Erythroblast (primary cell): ENCODE measurements around the gene OLFML2A.

Experiments used
- DNase-seq, 2 experiments: peaks; one replicate each; lab custom pipeline; 2025; lab: John Stamatoyannopoulos, UW
- GATA1 ChIP-seq: IDR thresholded peaks from 2 replicates; pipeline ENCODE4 v1.6.1; 2011; ENCODE audit warnings: low read depth, mild to moderate bottlenecking, control low read depth, low read length, moderate library complexity
- POLR2A ChIP-seq: IDR thresholded peaks from 2 replicates; pipeline ENCODE4 v1.6.1; 2011; ENCODE audit warnings: mild to moderate bottlenecking, low read length

Gene OLFML2A

DNA sequence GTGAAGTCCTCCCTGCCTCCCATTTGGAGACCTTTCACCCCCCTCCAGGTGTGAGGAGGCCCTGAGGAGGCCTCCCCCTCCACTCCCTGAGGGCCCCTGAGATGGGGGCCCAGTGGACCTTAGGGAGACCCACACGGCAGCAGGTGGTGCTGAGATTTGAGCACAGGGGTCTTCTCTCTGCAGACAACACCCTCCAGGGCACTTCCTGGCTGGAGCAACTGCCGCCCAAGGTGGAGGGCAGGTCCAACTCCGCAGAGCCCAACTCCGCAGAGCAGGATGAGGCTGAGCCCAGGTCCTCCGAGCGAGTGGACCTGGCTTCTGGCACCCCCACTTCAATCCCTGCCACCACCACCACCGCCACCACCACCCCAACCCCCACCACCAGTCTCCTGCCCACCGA is 27.0 kb downstream of the OLFML2A start:
- TF ChIP-seq GATA1: no peak
- no peak for TF ChIP-seq POLR2A
- DNase-seq: no peak

DNA sequence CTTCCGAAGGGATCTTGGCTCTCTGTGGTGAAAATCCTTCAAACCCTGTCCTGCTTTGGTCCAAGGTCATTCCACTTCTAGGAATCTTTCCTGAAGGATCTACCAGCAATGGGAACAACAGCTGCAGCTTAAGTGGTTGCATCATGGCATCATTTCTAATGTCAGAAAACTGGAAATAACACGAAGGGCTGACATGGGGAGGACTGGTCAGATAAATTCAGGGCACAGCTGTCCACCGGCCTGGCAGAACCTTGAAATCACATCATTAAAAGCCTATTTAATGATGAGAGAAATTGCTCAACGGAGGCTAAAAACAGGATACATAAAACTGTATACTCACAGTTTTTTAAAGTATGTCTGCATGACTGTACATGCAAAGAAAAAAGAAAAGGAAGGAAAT is 28.3 kb downstream of the OLFML2A start:
- TF ChIP-seq GATA1 (no peak), POLR2A (no peak)
- DNase-seq: no peak

DNA sequence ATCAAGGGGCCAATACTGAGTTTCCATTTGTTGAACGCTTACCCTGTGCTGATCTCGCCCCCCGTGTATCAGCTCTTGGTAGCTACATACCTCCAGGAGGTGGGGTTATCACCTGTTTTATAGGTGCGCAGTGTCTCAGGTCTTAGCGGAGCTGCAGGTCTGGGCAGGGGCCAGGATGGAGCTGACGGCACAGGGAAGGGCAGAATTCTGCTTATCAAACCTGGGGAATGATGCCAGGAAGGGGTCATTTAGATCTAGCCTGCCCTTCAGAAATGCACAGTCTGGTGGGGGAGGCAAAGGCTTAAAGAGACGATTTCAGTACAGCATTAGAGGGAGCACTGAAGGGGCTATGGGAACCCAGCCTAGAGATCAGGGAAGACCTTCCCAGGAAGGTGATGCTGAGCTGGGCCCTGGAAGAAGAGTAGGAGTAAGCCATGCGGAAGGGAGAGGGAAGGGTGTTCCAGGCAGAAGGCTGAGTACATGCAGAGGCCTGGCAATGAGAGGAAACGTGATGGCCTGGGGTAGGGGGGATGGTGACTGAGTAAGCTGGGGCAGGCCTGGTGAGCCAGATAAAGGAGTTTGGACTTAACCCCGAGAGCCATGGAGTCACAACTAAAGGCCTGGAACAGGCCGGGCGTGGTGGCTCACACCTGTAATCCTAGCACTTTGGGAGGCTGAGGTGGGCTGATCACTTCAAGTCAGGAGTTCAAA is 31.5 kb downstream of the OLFML2A start:
- no peak for TF ChIP-seq GATA1
- no peak for TF ChIP-seq POLR2A
- no peak for DNase-seq

DNA sequence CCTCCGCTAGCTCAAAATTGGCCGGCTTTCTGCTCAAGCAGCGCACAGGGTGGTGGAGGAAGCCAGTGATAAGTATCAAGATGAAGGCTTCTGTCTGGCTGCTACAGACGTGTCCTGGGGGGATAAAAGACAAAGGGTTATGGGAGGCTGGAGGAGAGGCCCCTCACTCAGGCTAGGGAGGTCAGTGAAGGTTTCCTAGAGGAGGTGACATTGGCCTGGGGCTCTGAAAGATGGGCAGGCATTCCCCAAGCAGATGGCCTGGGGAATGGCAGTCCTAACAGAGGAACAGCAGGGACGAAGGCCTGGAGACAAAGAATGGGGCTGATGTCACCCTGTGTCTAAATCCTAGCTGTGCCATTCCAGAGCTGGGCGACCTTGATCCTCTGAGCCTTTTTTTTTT is 32.3 kb downstream of the OLFML2A start:
- no peak for DNase-seq
- no peak for TF ChIP-seq POLR2A
- TF ChIP-seq GATA1: no peak

DNA sequence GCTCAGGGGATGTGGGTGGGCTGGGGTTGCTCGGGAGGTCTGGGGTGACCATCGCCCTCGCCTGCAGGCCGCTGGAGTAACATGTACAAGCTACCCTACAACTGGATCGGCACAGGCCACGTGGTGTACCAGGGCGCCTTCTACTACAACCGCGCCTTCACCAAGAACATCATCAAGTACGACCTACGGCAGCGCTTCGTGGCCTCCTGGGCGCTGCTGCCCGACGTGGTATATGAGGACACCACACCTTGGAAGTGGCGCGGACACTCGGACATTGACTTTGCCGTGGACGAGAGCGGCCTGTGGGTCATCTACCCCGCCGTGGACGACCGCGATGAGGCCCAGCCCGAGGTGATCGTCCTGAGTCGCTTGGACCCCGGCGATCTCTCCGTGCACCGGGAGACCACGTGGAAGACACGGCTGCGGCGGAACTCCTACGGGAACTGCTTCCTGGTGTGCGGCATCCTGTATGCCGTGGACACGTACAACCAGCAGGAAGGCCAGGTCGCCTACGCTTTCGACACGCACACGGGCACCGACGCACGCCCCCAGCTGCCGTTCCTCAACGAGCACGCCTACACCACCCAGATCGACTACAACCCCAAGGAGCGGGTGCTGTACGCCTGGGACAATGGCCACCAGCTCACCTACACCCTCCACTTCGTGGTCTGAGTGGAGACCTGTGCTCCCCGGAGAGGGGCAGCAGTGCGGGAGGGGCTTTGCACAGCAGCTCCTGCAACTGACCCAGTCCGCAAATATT is 33.0 kb downstream of the OLFML2A start:
- TF ChIP-seq POLR2A (no peak), GATA1 (no peak)
- no peak for DNase-seq

DNA sequence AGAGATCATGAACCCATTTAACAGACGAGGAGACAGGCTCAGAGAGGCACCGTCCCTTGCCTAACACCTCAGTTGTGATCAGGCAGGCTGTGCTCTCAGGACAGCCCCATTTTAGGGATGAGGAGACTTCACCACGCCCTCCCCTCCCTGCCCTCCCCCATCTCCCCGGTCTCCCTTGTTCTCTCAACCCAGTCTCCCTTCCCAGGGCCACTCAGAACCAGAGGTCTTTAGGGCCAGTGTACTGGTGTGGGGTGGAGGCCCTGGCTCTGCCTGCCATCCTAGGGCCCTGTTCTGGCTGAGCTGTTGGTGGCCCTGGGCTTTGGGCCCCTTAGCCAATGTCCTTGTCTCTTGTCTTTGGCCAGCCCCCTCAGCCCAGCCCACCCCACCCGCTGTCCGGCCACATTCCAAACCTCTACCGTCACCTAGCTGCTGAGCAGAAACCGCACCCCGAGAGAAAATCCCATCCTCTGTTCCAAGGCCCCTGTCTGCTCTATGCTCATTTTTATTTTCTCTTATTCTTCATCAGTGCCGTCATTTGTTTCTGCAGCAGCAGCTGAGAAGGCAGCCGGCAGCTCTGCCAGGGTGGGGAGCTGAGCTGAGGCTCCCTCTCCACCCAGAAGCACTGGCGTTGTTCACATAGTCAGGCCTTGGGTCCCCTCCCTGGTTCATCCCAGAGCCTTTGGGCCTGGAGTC is 33.9 kb downstream of the OLFML2A start:
- TF ChIP-seq POLR2A (no peak), GATA1 (no peak)
- DNase-seq: no peak

DNA sequence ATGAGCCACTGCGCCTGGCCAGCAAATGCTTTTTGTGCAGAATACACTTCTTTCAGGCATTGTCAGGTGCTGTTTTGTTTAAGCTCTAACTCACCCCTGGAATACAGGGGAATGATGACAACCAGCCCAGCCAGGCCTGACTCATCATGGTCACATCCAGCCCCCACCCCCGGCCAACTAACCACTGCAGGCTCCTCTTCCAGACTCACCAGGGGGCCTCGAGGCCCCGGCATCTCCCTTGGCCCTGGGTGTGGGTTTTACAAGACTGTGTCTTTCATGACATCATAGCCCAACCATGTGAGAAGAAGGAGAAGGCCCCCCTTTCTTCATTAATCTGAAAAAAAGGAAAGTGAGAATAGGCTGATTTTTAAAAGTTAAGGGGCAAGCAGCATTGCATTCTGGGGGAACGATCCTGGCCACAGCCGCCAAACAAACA is 35.5 kb downstream of the OLFML2A start:
- DNase-seq: no peak
- TF ChIP-seq GATA1 (no peak), POLR2A (no peak)

DNA sequence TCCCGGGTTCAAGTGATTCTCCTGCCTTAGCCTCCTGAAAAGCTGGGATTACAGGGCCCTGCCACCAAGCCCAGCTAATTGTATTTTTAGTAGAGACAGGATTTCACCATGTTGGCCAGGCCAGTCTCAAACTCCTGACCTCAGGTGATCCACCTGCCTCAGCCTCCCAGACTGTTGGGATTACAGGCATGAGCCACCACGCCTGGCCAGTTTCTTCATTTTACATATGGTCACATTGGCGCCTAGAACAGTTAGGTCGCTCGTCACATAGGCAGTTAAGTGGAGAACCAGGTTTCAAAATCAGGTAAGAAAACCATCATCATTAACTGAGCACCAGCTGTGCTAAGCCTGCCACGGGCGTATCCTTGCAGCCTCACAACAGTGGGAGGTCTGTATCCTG is 36.1 kb downstream of the OLFML2A start:
- no peak for DNase-seq
- no peak for TF ChIP-seq POLR2A
- no peak for TF ChIP-seq GATA1

DNA sequence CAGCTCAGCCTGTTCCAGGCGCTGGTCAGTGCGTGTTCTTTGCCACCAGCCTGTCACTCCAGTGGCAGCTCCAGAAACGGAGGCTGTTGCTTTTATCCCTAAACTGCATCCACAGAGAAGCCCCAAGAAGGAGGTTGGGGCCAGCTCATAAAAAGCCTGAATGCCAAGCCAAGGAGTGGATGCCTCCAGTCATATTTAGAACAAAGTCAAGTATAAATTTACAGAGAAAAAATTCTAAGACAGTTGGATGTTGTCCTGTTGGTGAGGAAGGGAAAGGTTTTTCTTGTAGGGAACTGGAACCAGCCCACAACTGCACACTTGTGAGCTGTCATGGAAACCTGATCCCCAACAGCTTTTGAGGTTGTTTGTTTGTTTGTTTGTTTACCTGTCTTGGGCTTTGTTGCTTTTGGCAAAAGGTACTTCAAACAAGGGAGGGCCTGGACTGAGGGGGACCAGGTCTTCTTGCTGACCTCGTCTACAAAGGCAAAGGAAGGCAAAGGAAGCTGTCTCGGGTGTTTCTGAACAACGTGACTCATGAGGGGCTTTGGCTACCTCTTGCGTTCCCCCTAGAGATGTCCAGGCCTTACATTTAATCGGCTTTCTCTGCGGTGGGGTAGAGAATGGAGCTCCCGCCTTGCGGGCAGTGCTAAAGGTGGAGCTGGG is 36.7 kb downstream of the OLFML2A start:
- DNase-seq: no peak
- TF ChIP-seq POLR2A (no peak), GATA1 (no peak)

DNA sequence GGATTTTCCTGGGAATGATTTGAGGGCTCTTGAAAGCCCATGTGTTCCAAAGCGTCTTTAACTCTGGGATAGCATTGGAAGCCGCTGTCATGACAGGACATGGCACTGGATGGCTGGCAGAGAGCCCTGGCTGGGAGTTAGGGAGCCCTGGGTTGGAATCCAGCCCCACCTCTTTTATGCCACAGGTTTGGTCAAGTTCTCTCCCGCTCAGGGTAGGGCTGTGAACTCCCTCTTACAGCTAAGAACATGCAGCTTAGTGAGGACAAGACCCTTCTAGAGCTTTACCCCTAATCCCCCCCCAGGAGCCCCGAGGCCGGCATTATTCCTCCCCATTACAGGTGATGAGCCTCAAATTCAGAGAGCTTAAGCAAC is 37.2 kb downstream of the OLFML2A start:
- TF ChIP-seq GATA1: no peak
- TF ChIP-seq POLR2A: no peak
- no peak for DNase-seq

DNA sequence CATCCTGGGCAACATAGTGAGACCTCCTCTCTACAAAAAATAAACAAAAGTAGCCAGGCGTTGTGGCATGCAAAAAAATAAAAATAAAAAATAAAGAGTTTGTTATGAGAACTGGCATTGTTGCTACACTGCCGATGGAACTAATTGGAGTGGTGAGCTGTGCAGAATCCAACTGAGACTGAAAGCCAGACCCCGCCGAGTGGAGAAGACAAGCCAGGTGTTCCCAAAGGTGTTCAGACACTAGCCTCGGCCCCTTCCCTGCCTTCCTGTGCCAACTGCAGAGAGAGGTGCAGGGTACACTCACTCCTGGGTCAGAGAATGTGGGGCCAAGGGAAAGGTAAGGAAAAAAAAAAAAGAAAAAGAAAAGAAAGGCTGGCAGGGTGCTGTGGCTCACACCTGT is 38.7 kb downstream of the OLFML2A start:
- DNase-seq: no peak

DNA sequence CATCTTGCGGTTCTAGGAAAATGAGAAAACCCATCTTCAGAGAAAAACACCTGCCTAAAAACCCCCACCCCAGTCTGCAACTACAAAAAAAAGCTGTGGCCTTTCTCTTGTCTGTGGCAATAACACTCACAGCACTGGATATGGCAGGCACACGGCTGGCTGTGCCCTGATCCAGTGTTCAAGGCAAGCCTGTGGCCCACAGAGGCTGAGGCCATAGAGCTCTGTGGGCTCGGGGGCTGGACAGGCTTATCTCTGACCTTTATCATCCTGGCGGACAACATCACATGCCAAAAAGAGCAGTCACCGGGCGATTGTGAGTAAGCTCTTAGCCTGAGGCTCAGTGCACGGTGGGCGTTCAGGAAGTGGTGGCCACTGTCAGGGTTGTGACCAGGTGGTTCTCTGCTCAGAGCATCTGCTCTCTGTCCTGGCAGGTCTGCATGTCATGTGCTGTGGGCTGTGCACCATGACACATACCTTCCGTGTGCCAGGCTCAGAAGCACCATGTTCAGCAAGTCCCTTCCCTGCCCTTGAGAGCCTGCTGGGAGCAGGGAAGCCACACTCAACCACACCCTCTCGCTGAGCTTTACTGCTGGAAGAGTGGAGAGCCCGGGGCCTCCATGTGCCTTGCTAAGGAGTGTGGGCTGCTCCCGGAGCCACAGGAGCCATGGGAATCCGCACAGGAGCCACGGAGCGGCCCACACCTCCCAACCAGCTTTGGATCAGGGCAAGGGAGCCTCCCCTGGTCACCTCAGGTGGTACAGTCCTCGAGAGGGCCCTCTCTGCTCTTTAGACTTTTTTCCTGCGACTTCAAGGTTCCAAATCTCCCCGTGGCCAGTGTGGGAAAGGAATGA is 41.7 kb downstream of the OLFML2A start:
- DNase-seq: peak in 1 of 2 experiments; percentile 19
- no peak for TF ChIP-seq POLR2A
- TF ChIP-seq GATA1: no peak

More for the DNA sequence above, 38.7 kb downstream of the OLFML2A start:
- TF ChIP-seq GATA1 (no peak), POLR2A (no peak)
